GM19043 (cell line): Measurements from ENCODE around the gene MLST8.

ENCODE experiments used
- ATAC-seq: cut with Tn5 transposase; IDR thresholded peaks from one replicate; pipeline ENCODE4 v1.9.1; 2021; ENCODE audit warnings: low read depth; ENCODE audit not compliant: unreplicated experiment

MLST8 gene

GRCh38 chr16:2205104-2205966 is at the start of gene MLST8:
MLST8 (plus strand) TSS chr16:2205454; CDS start chr16:2206086, 632 bp downstream.
- ATAC-seq = peak; percentile 62

GRCh38 chr16:2155977-2156848 is 49.0 kb upstream of the MLST8 start:
- no peak for ATAC-seq

GRCh38 chr16:2156849-2157224 is 48.4 kb upstream of the MLST8 start:
- ATAC-seq = no peak

GRCh38 chr16:2157480-2158261 is 47.6 kb upstream of the MLST8 start:
- no peak for ATAC-seq

GRCh38 chr16:2158262-2158638 is 47.0 kb upstream of the MLST8 start:
- ATAC-seq = no peak

GRCh38 chr16:2159175-2159838 is 45.9 kb upstream of the MLST8 start:
- ATAC-seq = no peak

- no peak for ATAC-seq
Observed at GRCh38 chr16:2160915-2161551, 44.2 kb upstream of the MLST8 start.

GRCh38 chr16:2161911-2162310 is 43.3 kb upstream of the MLST8 start:
- no peak for ATAC-seq

- no peak for ATAC-seq
Observed at GRCh38 chr16:2162676-2163118, 42.6 kb upstream of the MLST8 start.

GRCh38 chr16:2163211-2163881 is 41.9 kb upstream of the MLST8 start:
- no peak for ATAC-seq

GRCh38 chr16:2165861-2166260 is 39.4 kb upstream of the MLST8 start:
- ATAC-seq = no peak

- no peak for ATAC-seq
Observed at GRCh38 chr16:2166263-2167067, 38.8 kb upstream of the MLST8 start.

- ATAC-seq = no peak
Observed at GRCh38 chr16:2167068-2167638, 38.1 kb upstream of the MLST8 start.

- ATAC-seq = no peak
Observed at GRCh38 chr16:2170080-2170479, 35.2 kb upstream of the MLST8 start.

GRCh38 chr16:2170587-2171435 is 34.4 kb upstream of the MLST8 start:
- ATAC-seq = no peak

- ATAC-seq = no peak
Observed at GRCh38 chr16:2171601-2172178, 33.6 kb upstream of the MLST8 start.
